ENCODE results near the gene THSD7A.

THSD7A gene

DNA sequence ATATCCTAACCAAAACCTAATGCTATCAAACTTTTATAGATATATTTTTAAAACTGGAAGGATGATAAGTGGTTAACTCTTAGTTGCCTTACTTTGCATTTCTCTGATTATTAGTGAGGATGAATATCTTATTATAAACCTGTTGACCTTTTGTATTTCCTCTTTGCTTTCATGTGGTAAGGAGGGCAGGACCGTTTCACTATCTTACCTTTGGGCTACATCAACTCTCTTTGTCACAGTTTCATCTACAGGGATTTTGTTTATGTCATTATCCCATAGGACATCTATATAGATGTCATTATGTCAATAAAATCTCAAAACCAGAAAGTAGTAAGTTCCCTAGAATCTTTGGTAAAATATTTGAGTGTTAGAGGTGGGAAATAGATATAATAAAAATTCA is 219.3 kb downstream of the THSD7A start:
- no peak overlapping the region for H4K12ac ChIP-seq (ENCODE audit: low read depth, low read length)
- no peak overlapping the region for H3K9ac ChIP-seq (ENCODE audit: low read length)
- no peak overlapping the region for H3K14ac ChIP-seq (ENCODE audit: low read length)
- H2BK5ac ChIP-seq (ENCODE audit: low read depth, low read length, poor library complexity): no peak overlapping the region
- H3K4me1 ChIP-seq (ENCODE audit: control insufficient read depth in 1 of 2, insufficient read depth in 2 of 2, low read length in 2 of 2): no peaks in the 10 kb centered on the region
- no peak overlapping the region for H3K27ac ChIP-seq (ENCODE audit: low read depth, low read length)
- H2BK120ac ChIP-seq (ENCODE audit: insufficient read depth, low read length, poor library complexity): no peak overlapping the region
- WGBS (ENCODE audit: extremely low coverage, insufficient coverage, insufficient read length): no CpG with 5 or more reads among the region's 1 CpG
- H3K4ac ChIP-seq (ENCODE audit: low read depth, low read length): no peak overlapping the region
- H3K79me2 ChIP-seq (ENCODE audit: control insufficient read depth, insufficient read depth, low read length, poor library complexity): no peaks in the 10 kb centered on the region
- no peak overlapping the region for H2BK12ac ChIP-seq (ENCODE audit: low read length)
- peaks cover 2% of the 10 kb centered on the region for H3K9me3 ChIP-seq (ENCODE audit: insufficient read depth, low read depth, low read length)
- no peak overlapping the region for H3K23ac ChIP-seq (ENCODE audit: low read length)
- no peak overlapping the region for H4K8ac ChIP-seq (ENCODE audit: low read depth, low read length)
- no peaks in the 10 kb centered on the region for H3K27me3 ChIP-seq (ENCODE audit: insufficient read depth, low read length)
- no peaks in the 10 kb centered on the region for H3K79me1 ChIP-seq (ENCODE audit: low read length)
- no peak overlapping the region for H4K91ac ChIP-seq (ENCODE audit: low read depth, low read length)
- no peak overlapping the region for H3K4me3 ChIP-seq (ENCODE audit: low read depth, low read length)
- H3K4me2 ChIP-seq (ENCODE audit: low read length): no peak overlapping the region
- no peak for DNase-seq
- H3K36me3 ChIP-seq (ENCODE audit: control insufficient read depth in 1 of 2, insufficient read depth in 2 of 2, low read length in 2 of 2): no peaks in the 10 kb centered on the region
- no peak overlapping the region for H2AFZ ChIP-seq (ENCODE audit: insufficient read depth, low read length, poor library complexity)
- no peak overlapping the region for H2AK5ac ChIP-seq (ENCODE audit: low read length)
- no peak overlapping the region for H3K18ac ChIP-seq (ENCODE audit: low read length)

- Histone ChIP-seq H2BK12ac (ENCODE audit: low read length) (no peak overlapping the region), H3K4me1 (ENCODE audit: control insufficient read depth in 1 of 2, insufficient read depth in 2 of 2, low read length in 2 of 2) (no peaks in the 10 kb centered on the region), H3K4me3 (ENCODE audit: low read depth, low read length) (no peak overlapping the region), H3K23ac (ENCODE audit: low read length) (no peak overlapping the region), H3K9me3 (ENCODE audit: insufficient read depth, low read depth, low read length) (peaks cover 2% of the 10 kb centered on the region), H3K79me2 (ENCODE audit: control insufficient read depth, insufficient read depth, low read length, poor library complexity) (no peaks in the 10 kb centered on the region), H2AFZ (ENCODE audit: insufficient read depth, low read length, poor library complexity) (no peak overlapping the region), H3K4ac (ENCODE audit: low read depth, low read length) (no peak overlapping the region), H2AK5ac (ENCODE audit: low read length) (no peak overlapping the region), H4K8ac (ENCODE audit: low read depth, low read length) (no peak overlapping the region), H3K79me1 (ENCODE audit: low read length) (no peaks in the 10 kb centered on the region), H3K4me2 (ENCODE audit: low read length) (no peak overlapping the region), H3K36me3 (ENCODE audit: control insufficient read depth in 1 of 2, insufficient read depth in 2 of 2, low read length in 2 of 2) (no peaks in the 10 kb centered on the region), H3K18ac (ENCODE audit: low read length) (no peak overlapping the region), H3K27ac (ENCODE audit: low read depth, low read length) (no peak overlapping the region), H2BK120ac (ENCODE audit: insufficient read depth, low read length, poor library complexity) (no peak overlapping the region), H3K27me3 (ENCODE audit: insufficient read depth, low read length) (no peaks in the 10 kb centered on the region), H3K14ac (ENCODE audit: low read length) (no peak overlapping the region), H3K9ac (ENCODE audit: low read length) (no peak overlapping the region), H4K12ac (ENCODE audit: low read depth, low read length) (no peak overlapping the region), H2BK5ac (ENCODE audit: low read depth, low read length, poor library complexity) (no peak overlapping the region), H4K91ac (ENCODE audit: low read depth, low read length) (no peak overlapping the region)
- no peak for DNase-seq
- WGBS (ENCODE audit: extremely low coverage, insufficient coverage, insufficient read length): no CpG with 5 or more reads among the region's 2 CpGs
Observed at GRCh38 chr7:11609096-11609670, 222.8 kb downstream of the THSD7A start.

- Histone ChIP-seq H3K79me1 (ENCODE audit: low read length) (no peaks in the 10 kb centered on the region), H3K27ac (ENCODE audit: low read depth, low read length) (no peak overlapping the region), H3K4me3 (ENCODE audit: low read depth, low read length) (no peak overlapping the region), H3K18ac (ENCODE audit: low read length) (no peak overlapping the region), H4K8ac (ENCODE audit: low read depth, low read length) (no peak overlapping the region), H3K4me2 (ENCODE audit: low read length) (no peak overlapping the region), H2AFZ (ENCODE audit: insufficient read depth, low read length, poor library complexity) (no peak overlapping the region), H4K91ac (ENCODE audit: low read depth, low read length) (no peak overlapping the region), H3K4me1 (ENCODE audit: control insufficient read depth in 1 of 2, insufficient read depth in 2 of 2, low read length in 2 of 2) (no peaks in the 10 kb centered on the region), H3K9ac (ENCODE audit: low read length) (no peak overlapping the region), H2BK120ac (ENCODE audit: insufficient read depth, low read length, poor library complexity) (no peak overlapping the region), H3K27me3 (ENCODE audit: insufficient read depth, low read length) (no peaks in the 10 kb centered on the region), H3K36me3 (ENCODE audit: control insufficient read depth in 1 of 2, insufficient read depth in 2 of 2, low read length in 2 of 2) (no peaks in the 10 kb centered on the region), H3K14ac (ENCODE audit: low read length) (no peak overlapping the region), H3K9me3 (ENCODE audit: insufficient read depth, low read depth, low read length) (peaks cover 2% of the 10 kb centered on the region), H2BK5ac (ENCODE audit: low read depth, low read length, poor library complexity) (no peak overlapping the region), H3K79me2 (ENCODE audit: control insufficient read depth, insufficient read depth, low read length, poor library complexity) (no peaks in the 10 kb centered on the region), H4K12ac (ENCODE audit: low read depth, low read length) (no peak overlapping the region), H2AK5ac (ENCODE audit: low read length) (no peak overlapping the region), H2BK12ac (ENCODE audit: low read length) (no peak overlapping the region), H3K23ac (ENCODE audit: low read length) (no peak overlapping the region), H3K4ac (ENCODE audit: low read depth, low read length) (no peak overlapping the region)
- DNase-seq: no peak
- WGBS (ENCODE audit: extremely low coverage, insufficient coverage, insufficient read length): no CpG with 5 or more reads among the region's 2 CpGs
Observed at GRCh38 chr7:11607686-11608085, 224.3 kb downstream of the THSD7A start.

GRCh38 chr7:11605749-11606148 is 226.2 kb downstream of the THSD7A start:
- H4K8ac ChIP-seq (ENCODE audit: low read depth, low read length): no peak overlapping the region
- no peak overlapping the region for H4K91ac ChIP-seq (ENCODE audit: low read depth, low read length)
- no peak overlapping the region for H3K23ac ChIP-seq (ENCODE audit: low read length)
- H3K18ac ChIP-seq (ENCODE audit: low read length): no peak overlapping the region
- H3K79me2 ChIP-seq (ENCODE audit: control insufficient read depth, insufficient read depth, low read length, poor library complexity): no peaks in the 10 kb centered on the region
- H2BK12ac ChIP-seq (ENCODE audit: low read length): no peak overlapping the region
- no peak overlapping the region for H2AK5ac ChIP-seq (ENCODE audit: low read length)
- no peak overlapping the region for H3K27ac ChIP-seq (ENCODE audit: low read depth, low read length)
- H3K79me1 ChIP-seq (ENCODE audit: low read length): no peaks in the 10 kb centered on the region
- no peak for DNase-seq
- H3K9me3 ChIP-seq (ENCODE audit: insufficient read depth, low read depth, low read length): no peaks in the 10 kb centered on the region
- H3K4ac ChIP-seq (ENCODE audit: low read depth, low read length): no peak overlapping the region
- H2AFZ ChIP-seq (ENCODE audit: insufficient read depth, low read length, poor library complexity): no peak overlapping the region
- no peaks in the 10 kb centered on the region for H3K36me3 ChIP-seq (ENCODE audit: control insufficient read depth in 1 of 2, insufficient read depth in 2 of 2, low read length in 2 of 2)
- H2BK120ac ChIP-seq (ENCODE audit: insufficient read depth, low read length, poor library complexity): no peak overlapping the region
- H3K4me2 ChIP-seq (ENCODE audit: low read length): no peak overlapping the region
- H3K4me3 ChIP-seq (ENCODE audit: low read depth, low read length): no peak overlapping the region
- H3K9ac ChIP-seq (ENCODE audit: low read length): no peak overlapping the region
- H2BK5ac ChIP-seq (ENCODE audit: low read depth, low read length, poor library complexity): no peak overlapping the region
- H3K14ac ChIP-seq (ENCODE audit: low read length): no peak overlapping the region
- H3K27me3 ChIP-seq (ENCODE audit: insufficient read depth, low read length): no peaks in the 10 kb centered on the region
- no peaks in the 10 kb centered on the region for H3K4me1 ChIP-seq (ENCODE audit: control insufficient read depth in 1 of 2, insufficient read depth in 2 of 2, low read length in 2 of 2)
- H4K12ac ChIP-seq (ENCODE audit: low read depth, low read length): no peak overlapping the region

Measured in trophoblast cell (in vitro differentiated cells and primary cell).